Measurements from ENCODE around the gene FAM229A. TPM values are rescaled to one million over a fixed set of nuclear protein-coding genes. Genes with fewer than 3 reads are reported as not detected.

Gene FAM229A
- total and polyA plus RNA-seq, 7 donors: 0.60 to 13.8 (median 5.4) TPM

DNA sequence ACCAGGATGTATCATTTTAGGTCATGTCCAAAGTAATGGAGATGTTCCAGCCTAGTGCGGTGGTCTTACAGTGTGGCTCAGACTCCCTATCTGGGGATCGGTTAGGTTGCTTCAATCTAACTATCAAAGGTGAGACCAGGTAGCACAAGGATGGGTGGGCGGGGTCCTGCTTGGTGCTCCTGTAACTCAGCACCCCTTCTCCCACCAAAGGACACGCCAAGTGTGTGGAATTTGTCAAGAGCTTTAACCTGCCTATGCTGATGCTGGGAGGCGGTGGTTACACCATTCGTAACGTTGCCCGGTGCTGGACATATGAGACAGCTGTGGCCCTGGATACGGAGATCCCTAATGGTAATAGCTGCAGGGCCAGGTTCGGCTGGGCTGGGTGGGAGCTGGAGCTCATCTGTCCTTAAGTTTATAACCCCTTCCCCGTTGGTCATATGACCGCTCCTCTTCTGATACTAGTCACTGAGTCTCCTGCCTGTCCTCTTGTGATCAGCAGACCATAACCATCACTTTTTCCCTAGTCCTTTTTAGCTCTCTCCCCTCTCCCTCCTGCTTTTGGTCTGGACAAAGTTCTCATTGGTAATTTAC, 31.6 kb downstream of the FAM229A start:
- H3K36me3 ChIP-seq: peaks cover 13 to 75% (median 51%) of the 10 kb centered on the region in 4 donors
- H3K4me3 ChIP-seq: no peak overlapping the region
- peaks cover 0 to 15% (median 10%) of the 10 kb centered on the region in 4 donors for H3K4me1 ChIP-seq
- H3K27ac ChIP-seq: no peak overlapping the region
- TF ChIP-seq, protein P1, sequence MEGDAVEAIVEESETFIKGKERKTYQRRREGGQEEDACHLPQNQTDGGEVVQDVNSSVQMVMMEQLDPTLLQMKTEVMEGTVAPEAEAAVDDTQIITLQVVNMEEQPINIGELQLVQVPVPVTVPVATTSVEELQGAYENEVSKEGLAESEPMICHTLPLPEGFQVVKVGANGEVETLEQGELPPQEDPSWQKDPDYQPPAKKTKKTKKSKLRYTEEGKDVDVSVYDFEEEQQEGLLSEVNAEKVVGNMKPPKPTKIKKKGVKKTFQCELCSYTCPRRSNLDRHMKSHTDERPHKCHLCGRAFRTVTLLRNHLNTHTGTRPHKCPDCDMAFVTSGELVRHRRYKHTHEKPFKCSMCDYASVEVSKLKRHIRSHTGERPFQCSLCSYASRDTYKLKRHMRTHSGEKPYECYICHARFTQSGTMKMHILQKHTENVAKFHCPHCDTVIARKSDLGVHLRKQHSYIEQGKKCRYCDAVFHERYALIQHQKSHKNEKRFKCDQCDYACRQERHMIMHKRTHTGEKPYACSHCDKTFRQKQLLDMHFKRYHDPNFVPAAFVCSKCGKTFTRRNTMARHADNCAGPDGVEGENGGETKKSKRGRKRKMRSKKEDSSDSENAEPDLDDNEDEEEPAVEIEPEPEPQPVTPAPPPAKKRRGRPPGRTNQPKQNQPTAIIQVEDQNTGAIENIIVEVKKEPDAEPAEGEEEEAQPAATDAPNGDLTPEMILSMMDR (IDR thresholded peaks at IDR 0.05): no peak
- TF ChIP-seq POLR2AphosphoS5 (IDR thresholded peaks at IDR 0.05) (no peak), POLR2A (IDR thresholded peaks at IDR 0.05) (no peak), EP300 (IDR thresholded peaks at IDR 0.05) (no peak)
- DNase-seq: no peak
- WGBS, 2 donors: 88 to 92% methylated on average over 12 of the region's 12 CpGs
- no peaks in the 10 kb centered on the region for H3K27me3 ChIP-seq
- no peaks in the 10 kb centered on the region for H3K9me3 ChIP-seq
- intact Hi-C loops (cut with DNase I): no loop called here

DNA sequence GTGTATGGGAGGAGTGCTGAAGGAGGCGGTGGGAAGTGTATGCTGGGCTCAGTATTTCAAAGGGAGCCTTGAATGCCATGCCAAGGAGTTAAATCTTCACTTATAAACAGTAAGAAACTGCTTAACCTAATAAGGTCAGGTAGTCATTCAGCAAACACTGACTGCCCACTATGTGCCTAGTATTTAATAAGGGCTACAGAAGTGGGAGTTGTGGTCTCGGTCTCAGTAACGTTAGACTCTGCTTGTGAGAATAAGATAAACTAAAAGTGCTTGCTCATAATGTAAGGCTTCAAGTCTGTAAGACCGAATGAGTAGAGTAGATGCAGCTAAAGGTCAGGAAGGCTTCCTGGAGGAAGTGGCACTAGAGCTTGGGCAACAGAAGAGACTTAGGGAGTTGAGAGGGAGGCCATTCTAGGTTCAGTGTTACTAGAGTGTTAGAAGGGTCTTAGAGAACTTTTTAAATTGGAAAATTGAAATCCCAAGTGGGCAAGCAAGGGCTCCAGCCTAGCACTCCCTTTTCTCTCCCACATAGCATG, 32.3 kb downstream of the FAM229A start:
- DNase-seq: no peak
- no peak overlapping the region for H3K4me3 ChIP-seq
- intact Hi-C loops (cut with DNase I): no loop called here
- peaks cover 13 to 81% (median 51%) of the 10 kb centered on the region in 4 donors for H3K36me3 ChIP-seq
- peaks cover 0 to 8% (median 6%) of the 10 kb centered on the region in 4 donors for H3K4me1 ChIP-seq
- H3K9me3 ChIP-seq: no peaks in the 10 kb centered on the region
- no peak overlapping the region for H3K27ac ChIP-seq
- TF ChIP-seq, protein P1 (IDR thresholded peaks at IDR 0.05): no peak
- TF ChIP-seq POLR2A (IDR thresholded peaks at IDR 0.05) (no peak), EP300 (IDR thresholded peaks at IDR 0.05) (no peak), POLR2AphosphoS5 (IDR thresholded peaks at IDR 0.05) (no peak)
- 91% methylated on average over 4 of the region's 4 CpGs for WGBS, 2 donors
- H3K27me3 ChIP-seq: no peaks in the 10 kb centered on the region

DNA sequence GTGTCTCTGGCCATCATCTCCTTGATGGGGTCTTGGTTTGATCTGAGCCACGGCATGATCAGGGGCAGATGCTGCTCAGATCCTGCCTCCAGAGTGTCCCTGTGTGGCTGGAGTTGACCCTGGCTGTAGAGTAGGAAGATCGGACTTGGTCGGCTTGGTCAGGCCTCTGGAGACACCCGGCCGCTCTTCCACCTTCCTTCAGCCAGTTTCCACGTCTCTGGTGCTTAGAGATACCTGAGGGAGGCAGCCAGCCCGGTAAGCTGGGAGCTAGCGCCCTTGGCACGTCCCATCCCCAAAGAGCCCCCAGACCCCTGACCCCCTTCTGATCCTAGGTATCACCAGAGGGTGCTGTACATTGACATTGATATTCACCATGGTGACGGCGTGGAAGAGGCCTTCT, 35.1 kb downstream of the FAM229A start:
- intact Hi-C loops (cut with DNase I): no loop called here
- H3K27ac ChIP-seq: no peak overlapping the region
- H3K36me3 ChIP-seq: peaks cover 13 to 85% (median 49%) of the 10 kb centered on the region in 4 donors
- WGBS, 2 donors: 97 to 98% methylated on average over 11 of the region's 11 CpGs
- no peaks in the 10 kb centered on the region for H3K9me3 ChIP-seq
- no peak for DNase-seq
- H3K27me3 ChIP-seq: no peaks in the 10 kb centered on the region
- no peak for TF ChIP-seq POLR2A (IDR thresholded peaks at IDR 0.05)
- TF ChIP-seq, protein P1 (IDR thresholded peaks at IDR 0.05): no peak
- TF ChIP-seq EP300 (IDR thresholded peaks at IDR 0.05): no peak
- TF ChIP-seq POLR2AphosphoS5 (IDR thresholded peaks at IDR 0.05): no peak
- H3K4me3 ChIP-seq: no peak overlapping the region
- H3K4me1 ChIP-seq: no peaks in the 10 kb centered on the region

DNA sequence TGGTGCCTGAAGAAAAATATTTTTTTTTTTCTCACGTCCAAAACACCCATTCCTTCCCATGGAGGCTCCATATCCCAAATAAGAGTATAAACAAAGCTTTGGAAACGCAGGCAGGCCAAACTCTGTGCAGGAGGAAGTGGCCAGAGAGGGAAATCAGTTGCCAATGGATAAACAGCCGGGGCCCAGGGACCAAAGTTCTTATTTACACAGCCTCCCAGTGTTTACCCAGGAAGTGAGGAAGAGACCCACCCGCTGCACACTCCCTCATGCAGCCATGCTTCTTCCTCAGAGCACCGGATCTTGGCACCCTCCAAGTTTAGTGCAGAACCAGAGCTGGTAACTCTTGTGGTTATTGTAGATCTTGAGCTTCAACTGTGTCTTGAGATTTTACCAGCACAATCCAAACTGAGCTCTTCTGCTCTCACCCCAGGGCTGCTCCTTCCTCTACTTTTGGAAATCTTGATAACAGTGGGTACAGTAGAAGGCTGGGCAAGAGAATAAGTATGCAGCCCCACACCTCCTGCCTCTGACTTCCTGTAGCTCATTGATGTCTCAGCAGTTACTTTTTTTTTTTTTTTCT, 40.5 kb downstream of the FAM229A start:
- H3K36me3 ChIP-seq: peaks cover 0 to 76% (median 20%) of the 10 kb centered on the region in 4 donors
- intact Hi-C loops (cut with DNase I): no loop called here

More for the DNA sequence above, 40.5 kb downstream of the FAM229A start:
- Histone ChIP-seq H3K4me1 (no peaks in the 10 kb centered on the region), H3K27ac (peak overlapping the region in 1 of 4 donors; percentile 8), H3K4me3 (no peak overlapping the region), H3K27me3 (no peaks in the 10 kb centered on the region), H3K9me3 (no peaks in the 10 kb centered on the region)
- WGBS, 2 donors: 4 to 36% methylated on average over 5 of the region's 5 CpGs
- TF ChIP-seq POLR2AphosphoS5 (IDR thresholded peaks at IDR 0.05): no peak
- no peak for TF ChIP-seq EP300 (IDR thresholded peaks at IDR 0.05)
- no peak for TF ChIP-seq POLR2A (IDR thresholded peaks at IDR 0.05)
- TF ChIP-seq, protein P1 (IDR thresholded peaks at IDR 0.05): no peak
- DNase-seq: peak; percentile 14

All from sigmoid colon (tissue), 7 donors.